HG03342 (cell line): Measurements from ENCODE around the gene NEDD9.

ENCODE experiments used
- ATAC-seq: cut with Tn5 transposase; IDR thresholded peaks from one replicate; pipeline ENCODE4 v1.9.1; 2021; ENCODE audit warnings: mild to moderate bottlenecking, moderate library complexity; ENCODE audit not compliant: unreplicated experiment

Gene NEDD9

GRCh38 chr6:11183761-11184362 lies 48.6 kb downstream of the NEDD9 start:
- no peak for ATAC-seq

GRCh38 chr6:11181478-11182136 lies 50.9 kb downstream of the NEDD9 start:
- ATAC-seq, result no peak

- ATAC-seq, result no peak
Observed at GRCh38 chr6:11179419-11180202, 52.9 kb downstream of the NEDD9 start.

- ATAC-seq, result no peak
Observed at GRCh38 chr6:11179088-11179418, 53.4 kb downstream of the NEDD9 start.

GRCh38 chr6:11177271-11177670 lies 55.2 kb downstream of the NEDD9 start:
- no peak for ATAC-seq

GRCh38 chr6:11174242-11174611 lies 58.2 kb downstream of the NEDD9 start:
- ATAC-seq, result no peak

- no peak for ATAC-seq
Observed at GRCh38 chr6:11172501-11173327, 59.8 kb downstream of the NEDD9 start.

- no peak for ATAC-seq
Observed at GRCh38 chr6:11171952-11172351, 60.5 kb downstream of the NEDD9 start.

- ATAC-seq, result no peak
Observed at GRCh38 chr6:11168091-11168635, 64.3 kb downstream of the NEDD9 start.

- no peak for ATAC-seq
Observed at GRCh38 chr6:11166948-11167347, 65.5 kb downstream of the NEDD9 start.

GRCh38 chr6:11164717-11165646 lies 67.5 kb downstream of the NEDD9 start:
- no peak for ATAC-seq

- ATAC-seq, result no peak
Observed at GRCh38 chr6:11163932-11164331, 68.5 kb downstream of the NEDD9 start.

GRCh38 chr6:11162262-11162661 lies 70.2 kb downstream of the NEDD9 start:
- ATAC-seq, result no peak

- no peak for ATAC-seq
Observed at GRCh38 chr6:11161031-11161956, 71.2 kb downstream of the NEDD9 start.

- no peak for ATAC-seq
Observed at GRCh38 chr6:11160199-11160598, 72.3 kb downstream of the NEDD9 start.

- ATAC-seq, result no peak
Observed at GRCh38 chr6:11155589-11155988, 76.9 kb downstream of the NEDD9 start.

- no peak for ATAC-seq
Observed at GRCh38 chr6:11153447-11153846, 79.0 kb downstream of the NEDD9 start.

- ATAC-seq, result no peak
Observed at GRCh38 chr6:11152581-11152980, 79.9 kb downstream of the NEDD9 start.

- ATAC-seq, result no peak
Observed at GRCh38 chr6:11151488-11151887, 81.0 kb downstream of the NEDD9 start.
